Panc1 (cell line): Measurements from ENCODE around the gene ESCO1. TPM values are rescaled to one million over a fixed set of nuclear protein-coding genes. Genes with fewer than 3 reads are reported as not detected.
"Not testable (repeated sequence)": the region's sequence is repeated elsewhere in the genome, so short reads cannot be mapped to it uniquely, and the experiment has no call there.

Experiments used
- ATAC-seq: fragments of 200-7000 bp; cut with Tn5 transposase; 2 replicates; pipeline ENCODE4 v1.9.1; 2020; ENCODE audit warnings: mild to moderate bottlenecking, moderate library complexity
- BruUV-seq: library from RNA; stranded (reverse); fragments of 400-500 nt; replicated peaks from 2 replicates; lab custom pipeline; 2021; lab: Mats Ljungman, UMichigan
- CTCF ChIA-PET: fragments of 300-600 bp; sonication (Branson Sonifier 250); formaldehyde crosslinking; loops from one replicate; lab custom pipeline; 2022; ENCODE audit warnings: antibody characterized with exemption; lab: Charles Lee
- POLR2A ChIA-PET: fragments of 300-600 bp; sonication (Branson Sonifier 250); formaldehyde crosslinking; loops from one replicate; lab custom pipeline; 2022; ENCODE audit warnings: antibody characterized with exemption; lab: Charles Lee
- DNase-seq: peaks from one replicate; pipeline ENCODE4 v3.0.0-alpha.2; 2010; ENCODE audit warnings: low read depth, low spot score
- H3K27ac ChIP-seq: 2 replicates; pipeline ENCODE4 v1.5.1; 2011; ENCODE audit warnings: mild to moderate bottlenecking, low read length, inconsistent platforms
- H3K27me3 ChIP-seq: fragments of 200-500 bp; sonication (Bioruptor generic); 2 replicates; pipeline ENCODE4 v1.6.0; 2014; ENCODE audit warnings: low read length, inconsistent platforms; ENCODE audit not compliant: control insufficient read depth, insufficient read depth
- H3K36me3 ChIP-seq: fragments of 200-500 bp; sonication (Bioruptor generic); 2 replicates; pipeline ENCODE4 v1.5.1; 2014; ENCODE audit warnings: inconsistent platforms, mild to moderate bottlenecking, low read length, moderate library complexity; ENCODE audit not compliant: control insufficient read depth, insufficient read depth
- H3K4me1 ChIP-seq: 2 replicates; pipeline ENCODE4 v1.5.1; 2011; ENCODE audit warnings: inconsistent platforms, mild to moderate bottlenecking, low read length, moderate library complexity; ENCODE audit not compliant: control insufficient read depth, insufficient read depth
- H3K4me3 ChIP-seq, 2 experiments: 2 replicates each; pipeline ENCODE4 v1.5.1; 2011 to 2012; ENCODE audit warnings: low read depth in 2 of 2, low read length in 2 of 2, mild to moderate bottlenecking in 2 of 2, inconsistent platforms in 1 of 2, moderate library complexity in 1 of 2
- H3K9me3 ChIP-seq: fragments of 200-500 bp; sonication (Bioruptor generic); 2 replicates; pipeline ENCODE4 v1.5.1; 2014; ENCODE audit warnings: low read depth, mild to moderate bottlenecking, inconsistent platforms, low read length, moderate library complexity; ENCODE audit not compliant: control insufficient read depth, insufficient read depth
- POLR2AphosphoS5 ChIP-seq: IDR thresholded peaks from 2 replicates; pipeline ENCODE4 v1.6.1; 2012; ENCODE audit warnings: mild to moderate bottlenecking, low read depth, low read length, moderate library complexity
- REST ChIP-seq, 2 experiments: IDR thresholded peaks; 2 replicates each; pipeline ENCODE4 v1.6.1; 2011 to 2012; ENCODE audit warnings: low read depth in 2 of 2, control low read depth in 1 of 2, low read length in 1 of 2, mild to moderate bottlenecking in 1 of 2, moderate library complexity in 1 of 2; ENCODE audit not compliant: insufficient read depth in 1 of 2
- SIN3A ChIP-seq: IDR thresholded peaks from 2 replicates; pipeline ENCODE4 v1.6.1; 2012; ENCODE audit warnings: low read depth, mild to moderate bottlenecking, low read length, moderate library complexity, borderline replicate concordance; ENCODE audit not compliant: insufficient read depth
- TCF7L2 ChIP-seq: IDR thresholded peaks from 2 replicates; pipeline ENCODE4 v1.6.1; 2011; ENCODE audit warnings: mild to moderate bottlenecking, low read depth, low read length, inconsistent platforms
- in situ Hi-C: cut with HindIII; loops from 2 replicates; pipeline ENCODE4 v1.10.0; 2016; ENCODE audit warnings: low sequenced_read_pairs, low pct_unique_long_range_greater_than_20kb
- intact Hi-C: fragments of 100-400 bp; cut with micrococcal nuclease; formaldehyde crosslinking; loops from one replicate; pipeline ENCODE4 v1.10.0; 2022; ENCODE audit not compliant: unreplicated experiment
- total RNA-seq: library from RNA; stranded (reverse); gene quantifications from one replicate; pipeline ENCODE4 v1.2.1, GENCODE V29; 2021; ENCODE audit not compliant: unreplicated experiment
- TF ChIP-seq, protein P1 (sequence below): fragments of 450-650 bp; IDR thresholded peaks from 2 replicates; pipeline ENCODE4 v1.5.1; 2017; ENCODE audit warnings: mild to moderate bottlenecking

ESCO1 gene
- total RNA-seq, 1 experiment from 2014 or later = 15.4 TPM

- Histone ChIP-seq H3K27me3 (no peaks in the 10 kb centered on the region), H3K4me1 (peaks cover 9% of the 10 kb centered on the region), H3K27ac (peak within 1 kb of the TSS; percentile 97), H3K9me3 (no peaks in the 10 kb centered on the region), H3K36me3 (peaks cover 15% of the 10 kb centered on the region), H3K4me3 (peak within 1 kb of the TSS; percentile 85 to 98)
- peak; percentile 64 for DNase-seq
- BruUV-seq = TSS peak; percentile 92
- ChIA-PET POLR2A (interaction anchor here (0.6 to 1.0 kb wide), 3 partner anchors 12 to 411 kb away, joined by 4 to 15 read pairs (median 4); partner anchors contain the start of gene ESCO1), CTCF (interaction anchor here (0.6 to 2.9 kb wide), 4 partner anchors 12 to 417 kb away, joined by 4 to 17 read pairs (median 8); partner anchors contain the start of gene ESCO1)
- intact Hi-C loops = loop anchor here (10.0 kb wide), 1 partner anchor 252 kb away; no protein-coding TSS in a partner anchor
- TF ChIP-seq SIN3A (peak; percentile 93), TCF7L2 (no peak), POLR2AphosphoS5 (peak; percentile 94)
- TF ChIP-seq, protein P1, sequence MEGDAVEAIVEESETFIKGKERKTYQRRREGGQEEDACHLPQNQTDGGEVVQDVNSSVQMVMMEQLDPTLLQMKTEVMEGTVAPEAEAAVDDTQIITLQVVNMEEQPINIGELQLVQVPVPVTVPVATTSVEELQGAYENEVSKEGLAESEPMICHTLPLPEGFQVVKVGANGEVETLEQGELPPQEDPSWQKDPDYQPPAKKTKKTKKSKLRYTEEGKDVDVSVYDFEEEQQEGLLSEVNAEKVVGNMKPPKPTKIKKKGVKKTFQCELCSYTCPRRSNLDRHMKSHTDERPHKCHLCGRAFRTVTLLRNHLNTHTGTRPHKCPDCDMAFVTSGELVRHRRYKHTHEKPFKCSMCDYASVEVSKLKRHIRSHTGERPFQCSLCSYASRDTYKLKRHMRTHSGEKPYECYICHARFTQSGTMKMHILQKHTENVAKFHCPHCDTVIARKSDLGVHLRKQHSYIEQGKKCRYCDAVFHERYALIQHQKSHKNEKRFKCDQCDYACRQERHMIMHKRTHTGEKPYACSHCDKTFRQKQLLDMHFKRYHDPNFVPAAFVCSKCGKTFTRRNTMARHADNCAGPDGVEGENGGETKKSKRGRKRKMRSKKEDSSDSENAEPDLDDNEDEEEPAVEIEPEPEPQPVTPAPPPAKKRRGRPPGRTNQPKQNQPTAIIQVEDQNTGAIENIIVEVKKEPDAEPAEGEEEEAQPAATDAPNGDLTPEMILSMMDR = peak; percentile 97
- peak; percentile 99 for ATAC-seq
- in situ Hi-C loops = no loop called here
Observed at GRCh38 chr18:21612125-21613039, 11.9 kb upstream of the ESCO1 start, which contains the start of gene SNRPD1. Gene SNRPD1, plus strand, starts transcription at chr18:21612314. Its CDS starts 116 bp downstream, at chr18:21612430.

GRCh38 chr18:21611401-21612124, 11.1 kb upstream of the ESCO1 start:
- intact Hi-C loops = loop anchor here (10.0 kb wide), 1 partner anchor 253 kb away; no protein-coding TSS in a partner anchor
- BruUV-seq, H3K9me3 ChIP-seq, H3K27me3 ChIP-seq, DNase-seq, H3K4me1 ChIP-seq, in situ Hi-C loops: not testable (repeated sequence)
- H3K4me3 ChIP-seq = peak overlapping the region; percentile 85 to 98
- H3K27ac ChIP-seq = peak overlapping the region; percentile 97
- ChIA-PET CTCF (interaction anchor here (0.6 to 2.9 kb wide), 5 partner anchors 9 to 416 kb away, joined by 4 to 17 read pairs (median 8); partner anchors contain the start of gene ESCO1), POLR2A (interaction anchor here (0.6 to 1.0 kb wide), 2 partner anchors 14 to 410 kb away, joined by 4 to 15 read pairs; no protein-coding TSS in a partner anchor)
- H3K36me3 ChIP-seq = peaks cover 15% of the 10 kb centered on the region
- peak; percentile 57 for ATAC-seq

- ChIA-PET POLR2A (interaction anchor here (0.7 kb wide), 1 partner anchor 39 kb away, joined by 4 read pairs; no protein-coding TSS in a partner anchor), CTCF (no interaction called here)
- Histone ChIP-seq H3K27me3 (no peaks in the 10 kb centered on the region), H3K4me3 (no peak overlapping the region), H3K9me3 (no peaks in the 10 kb centered on the region), H3K27ac (no peak overlapping the region), H3K4me1 (no peaks in the 10 kb centered on the region; the same call in 1 of the 2 replicates), H3K36me3 (peaks cover under 1% of the 10 kb centered on the region; the same call in 1 of the 2 replicates)
- in situ Hi-C loops = no loop called here
- no peak for DNase-seq
- intact Hi-C loops = no loop called here
- ATAC-seq = no peak
- TF ChIP-seq SIN3A (no peak), REST (IDR thresholded peaks at IDR 0.05; ENCODE audit: insufficient read depth in 1 of 2, low read depth in 2 of 2, low read length in 1 of 2) (no peak), POLR2AphosphoS5 (no peak), TCF7L2 (no peak)
- TF ChIP-seq, protein P1 = no peak
- BruUV-seq = no TSS peak
Observed at GRCh38 chr18:21605213-21605612, 4.7 kb upstream of the ESCO1 start.
